Endothelial cell of umbilical vein (primary cell): ENCODE data around the gene PHLPP1. TPM values are rescaled to one million over a fixed set of nuclear protein-coding genes. Genes with fewer than 3 reads are reported as not detected.

Source experiments
- BruUV-seq: library from RNA; stranded (reverse); fragments of 400-500 nt; replicated peaks from 2 replicates; lab custom pipeline; 2021; lab: Mats Ljungman, UMichigan
- CTCF ChIA-PET: fragments of 300-600, 350-600 bp; sonication (Branson Sonifier 250); formaldehyde crosslinking; loops from one replicate; lab custom pipeline; 2021; ENCODE audit warnings: antibody characterized with exemption, inconsistent platforms; lab: Charles Lee
- POLR2A ChIA-PET: fragments of 300-600, 350-600 bp; sonication (Branson Sonifier 250); formaldehyde crosslinking; loops from one replicate; lab custom pipeline; 2021; ENCODE audit warnings: antibody characterized with exemption, inconsistent platforms; lab: Charles Lee
- DNase-seq: peaks from one replicate; pipeline ENCODE4 v3.0.0-alpha.2; 2011; ENCODE audit warnings: low read depth, low spot score
- FAIRE-seq: peaks from 2 replicates; lab custom pipeline; 2011; peaks lifted over from hg19 to GRCh38; lab: Jason Lieb, UNC
- H2AFZ ChIP-seq: 2 replicates; pipeline ENCODE4 v1.6.0; 2012; ENCODE audit warnings: low read depth, low read length, control low read depth, inconsistent platforms
- H3K27ac ChIP-seq: 2 replicates; pipeline ENCODE4 v1.5.1; 2011; ENCODE audit warnings: low read depth, mild to moderate bottlenecking, control low read depth, low read length, moderate library complexity; ENCODE audit not compliant: insufficient read depth
- H3K27me3 ChIP-seq, 2 experiments: 2 replicates each; pipeline versions ENCODE4 v1.6.0 to v1.6.1; 2011; ENCODE audit warnings: low read length in 2 of 2, mixed read lengths in 1 of 2; ENCODE audit not compliant: control insufficient read depth in 2 of 2, insufficient read depth in 2 of 2
- H3K36me3 ChIP-seq, 2 experiments: 2 replicates in 1 of 2; 3 replicates in 1 of 2; pipeline ENCODE4 v1.5.1; 2011; ENCODE audit warnings: low read length in 2 of 2, mild to moderate bottlenecking in 1 of 2, moderate library complexity in 1 of 2; ENCODE audit not compliant: control insufficient read depth in 2 of 2, insufficient read depth in 2 of 2; ENCODE audit errors: extremely low read depth in 1 of 2
- H3K4me1 ChIP-seq: 3 replicates; pipeline ENCODE4 v1.5.1; 2011; ENCODE audit warnings: mild to moderate bottlenecking, low read length; ENCODE audit not compliant: control insufficient read depth, insufficient read depth; ENCODE audit errors: extremely low read depth
- H3K4me2 ChIP-seq: 2 replicates; pipeline ENCODE4 v1.6.1; 2011; ENCODE audit warnings: low read length, control low read depth, mixed read lengths; ENCODE audit not compliant: insufficient read depth
- H3K4me3 ChIP-seq, 3 experiments: fragments of 200-600 bp in 1 of 3; sonication (generic), shearing (Covaris generic) in 1 of 3; replicated peaks in 1 of 3; 2 replicates each; pipeline ENCODE4 v1.5.1; 2011 to 2016; ENCODE audit warnings: control low read depth in 3 of 3, low read length in 3 of 3, mild to moderate bottlenecking in 2 of 3, inconsistent platforms in 1 of 3, low read depth in 1 of 3, moderate library complexity in 1 of 3; ENCODE audit not compliant: insufficient read depth in 1 of 3
- H3K79me2 ChIP-seq: 2 replicates; pipeline ENCODE4 v1.6.0; 2012; ENCODE audit warnings: low read length, inconsistent platforms; ENCODE audit not compliant: control insufficient read depth, insufficient read depth
- H3K9ac ChIP-seq: replicated peaks from 2 replicates; pipeline ENCODE3; 2011; ENCODE audit warnings: low read length, control low read depth; ENCODE audit not compliant: insufficient read depth; ENCODE audit errors: extremely low read depth
- H3K9me1 ChIP-seq: replicated peaks from 3 replicates; pipeline ENCODE4 v1.6.0; 2011; ENCODE audit warnings: mild to moderate bottlenecking, low read length; ENCODE audit not compliant: control insufficient read depth, insufficient read depth; ENCODE audit errors: extremely low read depth
- H3K9me3 ChIP-seq: replicated peaks from 2 replicates; pipeline ENCODE4 v1.5.1; 2012; ENCODE audit warnings: low read length, inconsistent platforms; ENCODE audit not compliant: control insufficient read depth, insufficient read depth
- H4K20me1 ChIP-seq: replicated peaks from 2 replicates; pipeline ENCODE3; 2011; ENCODE audit warnings: mild to moderate bottlenecking, low read length; ENCODE audit not compliant: control insufficient read depth, insufficient read depth; ENCODE audit errors: extremely low read depth
- EZH2 ChIP-seq: IDR thresholded peaks from 2 replicates; pipeline ENCODE4 v1.6.1; 2012; ENCODE audit warnings: borderline replicate concordance, low read depth, mild to moderate bottlenecking, moderate library complexity, low read length, inconsistent platforms; ENCODE audit not compliant: severe bottlenecking
- FOS ChIP-seq: IDR thresholded peaks from 2 replicates; pipeline ENCODE4 v1.6.1; 2011; ENCODE audit warnings: mild to moderate bottlenecking, low read length, moderate library complexity, borderline replicate concordance; ENCODE audit not compliant: insufficient read depth
- GATA2 ChIP-seq: IDR thresholded peaks from 2 replicates; pipeline ENCODE4 v1.7.0; 2011; ENCODE audit warnings: low read depth, mild to moderate bottlenecking, moderate library complexity, mixed read lengths, low read length; ENCODE audit not compliant: insufficient read length, insufficient read depth
- MAX ChIP-seq: IDR thresholded peaks from 2 replicates; pipeline ENCODE4 v1.6.1; 2011; ENCODE audit not compliant: insufficient read depth, insufficient read length
- dilution Hi-C: fragments of 300-500 bp; cut with MboI; formaldehyde crosslinking; loops from one replicate; pipeline ENCODE4 v1.15.0; 2019; ENCODE audit warnings: low sequenced_read_pairs; ENCODE audit not compliant: extremely low pct_ligation_motif_present
- intact Hi-C: fragments of 100-400 bp; cut with micrococcal nuclease; formaldehyde crosslinking; loops from one replicate; pipeline ENCODE4 v1.10.0; 2022
- polyA plus RNA-seq, 4 experiments: library from polyadenylated mRNA; depleted of rRNA in 3 of 4; stranded (reverse) in 3 of 4; unstranded in 1 of 4; fragments of >200 nt; gene quantifications; 2 replicates each; pipeline versions ENCODE4 v1.2.1 to v1.2.3, GENCODE V29; 2011 to 2012; ENCODE audit warnings: missing spikeins in 1 of 4
- total RNA-seq: library from RNA; stranded (reverse); gene quantifications from 2 replicates; pipeline ENCODE4 v1.2.3, GENCODE V29; 2021
- TF ChIP-seq, protein P1 (sequence below), 2 donors: IDR thresholded peaks; 1 replicate in 1 of 2; 2 replicates in 1 of 2; pipeline ENCODE4 v1.5.1; 2011; ENCODE audit warnings: low read length in 2 of 2, mild to moderate bottlenecking in 2 of 2, moderate library complexity in 2 of 2, control low read depth in 1 of 2, inconsistent platforms in 1 of 2, low read depth in 1 of 2; ENCODE audit not compliant: insufficient read depth in 1 of 2; ENCODE audit errors: extremely low read depth in 1 of 2

Gene PHLPP1
- total and polyA plus RNA-seq, 2 donors (not counting 3 experiments of a cell fraction or from before 2014, with no cell fraction given), result 4.0 to 10.8 TPM

DNA sequence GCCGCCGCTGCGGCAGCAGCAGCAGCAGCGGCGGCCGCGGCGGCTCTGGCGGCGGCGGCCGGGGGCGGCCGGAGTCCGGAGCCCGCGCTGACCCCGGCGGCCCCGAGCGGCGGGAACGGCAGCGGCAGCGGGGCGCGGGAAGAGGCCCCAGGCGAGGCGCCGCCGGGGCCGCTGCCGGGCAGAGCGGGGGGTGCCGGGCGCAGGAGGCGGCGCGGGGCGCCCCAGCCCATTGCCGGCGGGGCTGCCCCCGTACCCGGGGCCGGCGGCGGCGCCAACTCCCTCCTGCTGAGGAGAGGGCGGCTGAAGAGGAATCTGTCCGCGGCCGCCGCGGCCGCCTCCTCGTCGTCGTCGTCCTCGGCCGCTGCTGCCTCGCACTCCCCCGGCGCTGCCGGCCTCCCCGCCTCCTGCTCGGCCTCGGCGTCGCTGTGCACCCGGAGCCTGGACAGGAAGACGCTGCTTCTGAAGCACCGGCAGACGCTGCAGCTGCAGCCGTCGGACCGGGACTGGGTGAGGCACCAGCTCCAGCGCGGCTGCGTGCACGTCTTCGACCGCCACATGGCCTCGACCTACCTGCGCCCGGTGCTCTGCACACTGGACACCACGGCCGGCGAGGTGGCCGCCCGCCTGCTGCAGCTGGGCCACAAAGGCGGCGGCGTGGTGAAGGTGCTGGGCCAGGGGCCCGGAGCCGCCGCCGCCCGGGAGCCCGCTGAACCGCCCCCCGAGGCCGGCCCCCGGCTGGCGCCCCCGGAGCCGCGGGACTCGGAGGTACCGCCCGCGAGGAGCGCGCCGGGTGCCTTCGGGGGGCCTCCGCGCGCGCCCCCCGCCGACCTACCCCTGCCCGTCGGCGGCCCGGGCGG lies 646 bp downstream of the PHLPP1 start:
- peak overlapping the region in 2 of 3 experiments; percentile 50 to 76 for H3K4me3 ChIP-seq
- H4K20me1 ChIP-seq, result no peaks in the 10 kb centered on the region
- no peak overlapping the region for H3K4me2 ChIP-seq
- DNase-seq, result peak; percentile 62
- ChIA-PET POLR2A (no interaction called here), CTCF (interaction anchor here (0.8 to 6.7 kb wide), 17 partner anchors 14 to 269 kb away, joined by 3 to 169 read pairs (median 5); no protein-coding TSS in a partner anchor)
- H3K27ac ChIP-seq, result peak overlapping the region; percentile 88
- dilution Hi-C loops (no loop called here), intact Hi-C loops (loop anchor here (1.0 to 5.0 kb wide), 13 partner anchors 35 to 706 kb away; partner anchors contain the start of genes PIGN, RELCH, VPS4B and ZCCHC2)
- TF ChIP-seq FOS (no peak), MAX (peak; percentile 19)
- H3K27me3 ChIP-seq, result peaks cover 0 to 2% of the 10 kb centered on the region in 2 experiments
- peak overlapping the region; percentile 92 for H2AFZ ChIP-seq
- no peaks in the 10 kb centered on the region for H3K9me1 ChIP-seq
- H3K36me3 ChIP-seq, result no peaks in the 10 kb centered on the region
- H3K9me3 ChIP-seq, result no peaks in the 10 kb centered on the region
- BruUV-seq, result no TSS peak
- peaks cover 20% of the 10 kb centered on the region for H3K4me1 ChIP-seq
- no peak for FAIRE-seq
- H3K79me2 ChIP-seq, result no peaks in the 10 kb centered on the region
- peak overlapping the region; percentile 86 for H3K9ac ChIP-seq

- peak overlapping the region; percentile 53 to 79 (median 76) for H3K4me3 ChIP-seq
- H3K9ac ChIP-seq, result no peak overlapping the region
- H3K79me2 ChIP-seq, result no peaks in the 10 kb centered on the region
- POLR2A ChIA-PET, result interaction anchor here (0.7 to 0.9 kb wide), 2 partner anchors 70 to 161 kb away, joined by 3 to 9 read pairs; no protein-coding TSS in a partner anchor
- FAIRE-seq (no peak), DNase-seq (peak; percentile 46)
- H2AFZ ChIP-seq, result peak overlapping the region; percentile 75
- intact Hi-C loops, result loop anchor here (5.0 kb wide), 3 partner anchors 106 to 221 kb away; partner anchors contain the start of gene ZCCHC2
- no peaks in the 10 kb centered on the region for H3K36me3 ChIP-seq
- no peaks in the 10 kb centered on the region for H3K9me1 ChIP-seq
- peak overlapping the region; percentile 91 for H3K4me2 ChIP-seq
- H3K9me3 ChIP-seq, result no peaks in the 10 kb centered on the region
- H3K27me3 ChIP-seq, result no peaks in the 10 kb centered on the region
- H4K20me1 ChIP-seq, result no peaks in the 10 kb centered on the region
- no TSS peak for BruUV-seq
- H3K4me1 ChIP-seq, result peaks cover 20% of the 10 kb centered on the region
- H3K27ac ChIP-seq, result no peak overlapping the region
- no peak for TF ChIP-seq GATA2
- TF ChIP-seq EZH2, result no peak
- TF ChIP-seq, protein P1, sequence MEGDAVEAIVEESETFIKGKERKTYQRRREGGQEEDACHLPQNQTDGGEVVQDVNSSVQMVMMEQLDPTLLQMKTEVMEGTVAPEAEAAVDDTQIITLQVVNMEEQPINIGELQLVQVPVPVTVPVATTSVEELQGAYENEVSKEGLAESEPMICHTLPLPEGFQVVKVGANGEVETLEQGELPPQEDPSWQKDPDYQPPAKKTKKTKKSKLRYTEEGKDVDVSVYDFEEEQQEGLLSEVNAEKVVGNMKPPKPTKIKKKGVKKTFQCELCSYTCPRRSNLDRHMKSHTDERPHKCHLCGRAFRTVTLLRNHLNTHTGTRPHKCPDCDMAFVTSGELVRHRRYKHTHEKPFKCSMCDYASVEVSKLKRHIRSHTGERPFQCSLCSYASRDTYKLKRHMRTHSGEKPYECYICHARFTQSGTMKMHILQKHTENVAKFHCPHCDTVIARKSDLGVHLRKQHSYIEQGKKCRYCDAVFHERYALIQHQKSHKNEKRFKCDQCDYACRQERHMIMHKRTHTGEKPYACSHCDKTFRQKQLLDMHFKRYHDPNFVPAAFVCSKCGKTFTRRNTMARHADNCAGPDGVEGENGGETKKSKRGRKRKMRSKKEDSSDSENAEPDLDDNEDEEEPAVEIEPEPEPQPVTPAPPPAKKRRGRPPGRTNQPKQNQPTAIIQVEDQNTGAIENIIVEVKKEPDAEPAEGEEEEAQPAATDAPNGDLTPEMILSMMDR (IDR thresholded peaks at IDR 0.05; ENCODE audit: extremely low read depth in 1 of 2, insufficient read depth in 1 of 2, low read depth in 1 of 2, low read length in 2 of 2), result peak in 1 of 2 donors; percentile 35
- dilution Hi-C loops, result no loop called here
- CTCF ChIA-PET, result interaction anchor here (0.7 to 6.7 kb wide), 18 partner anchors 13 to 264 kb away, joined by 3 to 169 read pairs (median 4); no protein-coding TSS in a partner anchor
Measured at GRCh38 chr18:62716619-62717168, 1.4 kb downstream of the PHLPP1 start.
